GM12873 (cell line): ENCODE measurements around the gene HOXD13.

ENCODE experiments used
- CTCF ChIP-seq: IDR thresholded peaks from 2 replicates; pipeline ENCODE4 v1.5.1; 2012; ENCODE audit warnings: low read depth, mild to moderate bottlenecking, moderate library complexity, low read length, control low read depth; ENCODE audit not compliant: insufficient read depth; ENCODE audit errors: missing control alignments

HOXD13 gene

GRCh38 chr2:176093145-176093897, 800 bp downstream of the HOXD13 start:
- TF ChIP-seq CTCF: no peak

- no peak for TF ChIP-seq CTCF
Observed at GRCh38 chr2:176093898-176094249, 1.4 kb downstream of the HOXD13 start.

DNA sequence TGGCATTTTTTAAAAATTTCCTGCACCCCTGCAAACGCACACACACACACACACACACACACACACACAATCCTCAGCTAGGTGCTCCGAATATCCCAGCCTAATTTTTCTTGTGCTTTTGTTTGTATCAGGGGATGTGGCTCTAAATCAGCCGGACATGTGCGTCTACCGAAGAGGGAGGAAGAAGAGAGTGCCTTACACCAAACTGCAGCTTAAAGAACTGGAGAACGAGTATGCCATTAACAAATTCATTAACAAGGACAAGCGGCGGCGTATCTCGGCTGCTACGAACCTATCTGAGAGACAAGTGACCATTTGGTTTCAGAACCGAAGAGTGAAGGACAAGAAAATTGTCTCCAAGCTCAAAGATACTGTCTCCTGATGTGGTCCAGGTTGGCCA, 1.8 kb downstream of the HOXD13 start:
- TF ChIP-seq CTCF: no peak

DNA sequence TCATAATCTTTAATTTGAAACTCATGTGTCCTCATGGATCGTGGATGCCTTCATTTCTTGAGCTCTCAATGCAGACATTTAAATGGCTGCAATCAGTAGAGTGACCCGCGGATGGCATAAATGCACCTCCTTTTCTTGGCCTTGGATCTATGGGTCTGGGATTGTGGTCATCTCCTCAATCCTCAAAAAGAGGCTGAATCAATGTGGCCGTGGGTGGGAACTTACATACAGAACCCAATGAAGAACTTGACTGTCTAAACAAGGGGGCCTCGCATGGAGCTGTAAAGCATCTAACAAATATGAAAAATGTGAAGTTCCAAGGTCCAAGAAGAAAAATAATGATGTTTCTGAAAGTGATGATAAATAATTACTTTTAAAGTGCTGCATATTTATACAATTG, 2.9 kb downstream of the HOXD13 start:
- TF ChIP-seq CTCF: no peak

DNA sequence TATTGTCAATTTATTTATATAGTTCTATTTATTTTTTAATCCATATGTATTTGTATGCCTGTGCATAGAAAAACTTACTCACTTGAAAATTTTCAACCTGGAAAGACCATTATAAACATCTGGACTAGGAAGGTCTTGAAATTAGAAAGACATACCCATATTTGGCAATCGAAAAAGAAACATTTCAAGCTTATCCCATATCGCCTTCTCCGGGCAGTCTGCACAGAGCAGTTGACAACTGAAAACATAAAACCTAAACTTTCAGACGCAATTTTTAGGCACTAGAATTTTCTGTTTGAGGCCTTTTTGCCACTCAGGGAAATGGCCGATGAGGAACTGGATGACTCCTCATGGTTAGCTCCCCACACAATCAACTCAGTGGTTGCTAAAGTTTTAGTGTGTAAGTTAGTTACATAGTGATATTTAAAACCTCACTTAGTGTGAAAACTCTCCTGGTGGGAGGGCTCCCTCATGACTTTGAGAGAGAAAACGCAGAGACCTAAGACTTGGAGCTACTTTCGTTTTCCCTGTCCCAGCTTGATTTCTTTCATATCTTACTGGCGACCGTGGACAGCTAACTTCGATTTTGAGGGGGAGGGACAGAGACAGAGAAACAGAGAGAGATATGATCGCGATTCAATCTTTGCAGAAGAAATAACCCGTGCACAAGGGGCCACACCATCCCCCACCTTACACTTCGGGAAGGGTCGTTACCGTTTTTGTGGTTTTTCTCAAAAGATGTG, 3.9 kb downstream of the HOXD13 start:
- TF ChIP-seq CTCF: no peak

DNA sequence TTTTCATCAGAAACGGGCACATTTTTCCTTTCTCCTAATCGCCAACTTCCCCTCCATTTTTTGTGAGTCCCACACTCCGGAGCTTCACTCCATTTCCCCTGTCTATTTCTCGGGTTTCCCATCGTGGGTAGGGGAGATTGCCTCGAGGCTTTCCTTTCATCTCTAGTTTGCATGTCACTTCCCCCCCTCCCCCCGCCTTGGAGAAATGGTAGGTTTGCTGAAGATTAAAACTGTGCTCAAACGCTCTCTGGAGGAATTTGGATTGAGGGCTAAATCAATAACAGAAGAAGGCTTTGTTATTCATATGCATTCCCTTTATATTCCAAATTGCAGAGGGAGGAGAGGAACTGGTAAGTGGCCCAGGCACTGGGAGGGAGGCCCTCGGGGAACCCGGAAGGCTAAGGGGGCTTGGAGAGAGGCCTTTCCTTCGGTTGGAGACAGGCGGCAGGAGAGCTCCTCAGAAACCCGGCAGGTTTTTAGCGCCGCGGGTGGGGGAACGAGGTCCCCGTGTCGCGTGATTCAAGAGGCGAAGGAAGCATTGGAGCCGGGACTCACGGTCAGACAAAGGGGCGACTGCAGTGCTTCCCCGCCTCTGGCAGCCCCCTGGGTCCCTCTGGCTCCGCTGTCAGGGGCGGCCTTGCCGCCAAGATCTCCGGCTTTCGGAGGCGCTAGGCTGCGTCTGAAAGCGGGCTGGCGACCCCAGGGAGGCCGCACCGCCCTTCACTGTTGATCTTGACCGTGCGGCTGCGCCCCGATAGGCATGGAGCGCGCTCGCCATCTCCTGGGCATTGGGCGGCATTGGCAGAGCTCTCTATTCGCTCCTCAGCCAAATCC, 4.7 kb downstream of the HOXD13 start:
- TF ChIP-seq CTCF: peak; percentile 93

GRCh38 chr2:176097820-176098365, 5.4 kb downstream of the HOXD13 start:
- TF ChIP-seq CTCF: no peak
